ENCODE measurements around the gene XRCC4.
"Not testable (repeated sequence)": the region's sequence is repeated elsewhere in the genome, so short reads cannot be mapped to it uniquely, and the experiment has no call there.

The XRCC4 gene

DNA sequence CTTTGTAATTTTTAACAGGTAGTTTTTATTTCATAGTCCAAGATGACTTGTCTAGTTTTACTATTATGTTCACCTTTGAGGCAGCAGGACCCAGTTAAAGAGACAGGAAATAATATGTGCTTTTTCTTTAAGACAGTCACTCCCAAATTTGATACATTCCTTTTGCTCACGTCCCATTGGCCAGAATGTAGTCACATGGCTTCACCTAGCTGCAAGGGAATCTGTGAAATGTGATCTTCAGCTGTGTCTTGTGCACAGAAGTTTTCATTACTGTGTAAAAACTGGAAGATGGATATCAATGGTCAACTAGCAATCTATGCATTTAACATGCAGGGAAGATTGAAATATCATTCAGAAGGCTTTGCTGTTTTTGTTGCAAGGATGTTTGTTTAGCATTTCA is 41.1 kb downstream of the XRCC4 start:
- no peak for DNase-seq

DNA sequence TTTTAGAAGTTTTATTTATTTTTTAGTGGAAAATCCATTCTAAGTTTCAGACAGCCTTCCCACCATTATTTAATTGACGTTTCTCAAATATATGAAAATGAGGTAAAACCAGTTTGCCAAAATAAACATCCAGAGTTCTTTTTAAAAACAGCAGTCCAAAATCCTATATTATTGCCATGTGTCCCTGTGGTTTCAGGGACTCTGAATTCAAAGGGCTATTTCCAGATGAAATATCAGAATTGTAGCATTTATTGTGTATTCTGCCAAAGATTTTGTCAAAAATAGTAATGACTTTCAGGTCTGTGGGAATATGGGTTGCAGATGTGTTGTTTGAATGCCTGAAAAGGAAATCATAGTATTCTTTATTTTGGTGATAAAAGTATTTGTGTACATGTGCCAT is 41.6 kb downstream of the XRCC4 start:
- DNase-seq = no peak

DNA sequence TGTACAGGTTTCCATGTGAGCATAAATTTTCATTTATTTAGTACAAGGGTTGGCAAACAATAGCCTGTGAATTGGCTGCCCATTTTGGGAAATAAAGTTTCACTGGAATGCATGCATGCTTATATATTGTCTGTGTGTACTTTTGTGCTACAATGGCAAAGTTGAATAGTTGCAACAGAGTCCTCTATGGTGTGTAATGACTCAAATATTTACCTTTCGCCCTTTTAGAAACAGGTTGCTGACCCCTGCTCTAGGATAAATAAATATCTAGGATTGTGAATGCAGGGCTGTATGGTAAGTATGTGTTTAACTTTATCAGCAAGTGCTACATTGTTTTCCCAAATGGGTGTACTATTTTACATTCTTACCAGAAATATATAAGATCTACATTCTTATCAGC is 47.2 kb downstream of the XRCC4 start:
- no peak for DNase-seq

DNA sequence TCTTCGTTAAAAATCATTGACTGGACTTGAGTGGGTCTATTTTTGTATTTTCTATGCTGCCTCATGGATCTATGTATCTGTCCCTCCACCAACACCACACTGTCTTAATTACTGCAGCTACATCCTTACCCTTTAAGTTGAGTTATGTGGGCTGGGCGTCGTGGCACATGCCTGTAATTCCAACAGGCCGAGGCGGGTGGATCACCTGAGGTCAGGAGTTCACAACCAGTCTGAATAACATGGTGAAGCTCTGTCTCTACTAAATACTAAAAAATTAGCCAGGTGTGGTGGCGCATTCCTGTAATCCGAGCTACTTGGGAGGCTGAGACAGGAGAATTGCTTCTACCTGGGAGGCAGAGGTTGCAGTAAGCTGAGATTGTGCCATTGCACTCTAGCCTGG is 48.2 kb downstream of the XRCC4 start:
- no peak for DNase-seq

DNA sequence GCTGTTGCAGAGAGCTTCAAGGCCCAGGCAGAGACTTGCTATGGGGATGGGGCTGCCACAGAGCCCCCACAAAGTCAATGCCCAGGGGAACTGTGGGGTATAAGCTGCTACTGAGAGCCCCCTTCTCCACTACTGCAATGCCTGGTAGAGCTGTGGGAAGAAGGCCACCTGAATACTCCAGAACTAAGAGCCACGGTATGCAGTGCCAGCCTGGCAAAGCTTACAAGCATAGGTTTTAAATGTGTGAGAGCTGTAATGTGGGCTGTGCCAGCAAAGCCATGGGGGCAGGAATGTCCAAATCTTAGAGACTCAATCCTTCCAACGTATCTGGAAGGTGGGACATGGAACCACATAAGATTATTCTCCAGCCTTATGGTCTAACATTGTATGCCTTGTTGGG is 49.2 kb downstream of the XRCC4 start:
- no peak for DNase-seq

DNA sequence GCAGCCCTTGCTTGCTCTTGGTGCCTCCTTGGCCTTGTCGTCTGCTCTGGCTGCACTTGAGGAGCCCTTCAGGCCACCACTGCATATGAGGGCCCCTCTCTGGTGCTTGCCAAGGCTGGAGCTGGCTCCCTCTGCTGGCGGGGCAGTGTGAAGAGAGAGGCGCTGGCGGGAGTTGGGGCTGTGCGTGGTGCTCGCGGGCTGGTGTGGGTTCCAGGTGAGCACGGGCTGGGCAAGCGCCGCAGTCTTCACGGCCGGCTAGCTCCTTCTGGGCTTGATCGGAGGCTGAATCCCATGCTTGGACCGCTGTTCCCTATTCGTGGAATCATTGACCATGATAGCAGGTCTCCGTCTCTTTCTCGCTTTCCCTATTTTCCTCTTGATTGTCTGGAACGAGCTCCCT is 56.5 kb downstream of the XRCC4 start:
- no peak for DNase-seq

DNA sequence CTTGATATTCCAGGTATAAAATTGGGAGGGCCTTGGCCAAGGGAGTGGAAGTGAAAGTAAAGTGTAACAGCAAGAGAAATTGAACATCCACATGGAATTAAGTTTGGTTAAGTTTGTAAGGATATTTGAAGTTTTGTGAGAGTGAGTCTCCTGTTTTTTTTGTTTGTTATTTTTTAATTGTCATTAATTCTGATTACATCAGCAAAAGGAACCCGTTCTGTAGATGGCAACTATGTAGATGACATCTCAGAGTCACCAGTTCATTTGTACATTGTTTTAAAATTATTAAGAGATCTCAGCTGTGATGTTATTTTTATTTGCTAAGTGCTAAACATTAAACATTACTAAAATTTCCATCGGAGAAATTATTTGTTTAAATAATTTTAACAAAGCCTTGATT is 65.2 kb downstream of the XRCC4 start:
- DNase-seq = no peak

DNA sequence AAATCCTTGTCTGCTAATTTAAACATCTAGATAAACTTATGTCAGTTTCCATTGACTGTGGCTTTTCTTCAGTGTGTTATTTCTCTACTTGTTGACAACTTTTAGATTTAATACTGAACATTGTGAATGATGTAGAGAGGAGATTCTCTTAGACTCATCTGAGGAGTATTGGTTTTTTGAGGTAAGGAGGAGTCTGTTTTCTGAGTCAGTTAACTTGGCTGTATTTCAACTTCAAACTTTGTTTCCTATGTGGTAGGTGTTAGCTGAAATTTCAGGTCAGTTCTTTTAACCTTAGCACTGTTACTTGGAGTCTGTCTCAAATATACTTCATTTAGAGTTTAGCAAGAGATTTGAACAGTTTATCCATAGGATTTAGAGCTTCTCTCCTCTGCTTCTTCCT is 67.9 kb downstream of the XRCC4 start:
- no peak for DNase-seq

DNA sequence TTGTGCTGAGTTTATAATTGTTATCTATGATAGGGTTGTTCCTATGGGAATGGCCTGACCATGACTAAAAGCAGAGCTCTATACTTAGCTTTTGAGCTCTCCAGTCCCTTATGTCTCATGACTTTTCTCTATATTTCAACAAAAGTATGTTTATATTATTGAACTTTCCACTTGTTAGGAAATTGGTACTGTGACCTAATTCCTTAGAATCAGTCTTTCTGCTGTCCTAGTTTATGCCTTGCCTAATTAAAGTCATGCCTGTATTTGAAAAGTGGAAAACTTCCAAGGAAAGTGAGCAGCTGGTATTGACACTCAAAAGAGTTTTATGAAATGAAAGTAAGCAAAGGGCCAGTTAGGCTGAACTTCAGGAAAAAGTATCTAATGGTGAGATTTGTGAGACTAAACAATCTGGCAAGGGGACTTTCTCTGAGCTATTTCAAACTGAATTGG is 68.6 kb downstream of the XRCC4 start:
- no peak for DNase-seq

DNA sequence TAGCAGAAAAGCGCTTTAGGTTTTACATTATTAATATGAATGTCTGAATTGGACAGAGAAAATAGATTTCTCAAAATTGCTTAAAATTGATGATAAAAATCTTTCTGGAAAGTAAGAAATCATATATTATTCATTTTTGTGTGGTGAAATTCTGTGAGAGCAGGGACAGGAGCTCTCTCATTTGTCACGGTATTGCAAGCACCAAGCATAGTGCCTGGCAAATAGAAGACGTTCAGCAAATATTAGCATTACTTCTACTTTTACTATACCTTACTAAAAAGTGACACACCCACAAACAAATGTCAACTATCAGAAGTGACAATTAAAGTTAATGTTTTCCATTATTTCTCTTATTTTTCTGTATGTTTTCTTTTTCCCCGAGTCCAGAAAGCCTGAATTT is 69.1 kb downstream of the XRCC4 start:
- DNase-seq = no peak

DNA sequence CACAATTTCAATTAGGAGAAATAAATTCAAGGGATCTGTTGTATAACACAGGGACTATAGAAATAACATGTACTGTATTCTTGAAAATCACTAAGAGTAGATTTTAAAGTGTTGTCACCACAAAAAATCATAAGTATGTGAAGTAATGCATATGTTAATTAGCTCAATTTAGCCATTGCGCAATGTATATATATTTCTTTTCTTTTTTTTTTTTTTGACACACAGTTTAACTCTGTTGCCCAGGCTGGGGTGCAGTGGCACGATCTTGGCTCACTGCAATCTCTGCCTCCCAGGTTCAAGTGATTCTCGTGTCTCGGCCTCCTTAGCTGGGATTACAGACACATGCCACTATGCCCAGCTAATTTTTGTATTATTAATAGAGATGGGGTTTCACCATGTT is 70.2 kb downstream of the XRCC4 start:
- DNase-seq = no peak

DNA sequence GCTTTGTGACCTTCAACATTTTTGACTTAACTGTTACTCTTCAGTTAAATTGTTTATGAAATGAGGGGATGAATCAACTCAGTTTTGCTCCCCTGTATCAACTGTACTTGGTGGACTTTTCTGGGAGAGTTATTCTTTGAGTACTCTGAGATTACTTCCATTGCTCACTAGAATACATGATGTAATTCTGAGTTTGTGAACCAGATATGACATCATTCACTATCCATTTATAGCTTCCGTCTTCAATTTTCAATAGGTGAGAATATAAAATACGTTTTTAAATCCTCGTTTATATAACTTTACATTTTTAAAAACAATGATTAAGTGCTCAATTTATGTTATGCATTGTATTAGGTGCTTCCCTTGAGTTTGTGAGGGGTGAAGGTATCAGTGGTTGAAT is 71.0 kb downstream of the XRCC4 start:
- no peak for DNase-seq

DNA sequence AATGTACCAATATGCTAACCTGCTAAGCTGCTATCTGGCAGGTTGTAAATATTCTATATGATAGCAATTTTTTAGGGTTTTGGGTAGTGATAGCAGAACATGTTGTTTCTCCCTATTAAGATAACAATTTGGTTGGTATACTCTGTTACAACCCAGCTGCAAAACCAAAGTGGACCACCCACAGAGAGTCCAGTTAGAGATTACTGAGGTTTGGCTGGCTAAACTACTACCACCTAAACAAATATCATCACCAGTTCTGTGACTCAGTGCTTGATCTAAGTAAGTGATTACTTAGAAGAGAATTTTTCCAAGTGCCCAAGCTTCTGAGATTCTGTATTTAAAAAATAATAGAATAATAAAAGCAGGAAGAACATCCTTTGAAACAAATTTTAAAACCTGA is 72.3 kb downstream of the XRCC4 start:
- DNase-seq = no peak

DNA sequence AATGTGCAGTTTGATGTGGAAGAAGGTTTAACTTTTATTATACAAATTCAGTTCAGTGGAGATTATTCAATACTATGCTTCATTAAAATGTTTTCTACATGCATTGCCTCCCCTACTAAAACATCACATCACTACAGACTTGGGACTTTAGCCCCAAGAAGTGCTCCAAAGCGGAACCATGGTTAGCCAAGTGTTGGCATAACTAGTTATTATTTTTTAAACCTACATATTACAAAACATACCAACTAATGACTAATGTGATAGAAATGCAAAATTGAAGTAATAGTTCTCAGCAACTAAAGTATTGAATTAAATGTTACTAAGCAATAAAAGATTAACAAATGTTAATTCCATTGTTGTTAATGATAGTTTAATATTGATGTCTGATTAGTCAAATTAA is 74.5 kb downstream of the XRCC4 start:
- no peak for DNase-seq

DNA sequence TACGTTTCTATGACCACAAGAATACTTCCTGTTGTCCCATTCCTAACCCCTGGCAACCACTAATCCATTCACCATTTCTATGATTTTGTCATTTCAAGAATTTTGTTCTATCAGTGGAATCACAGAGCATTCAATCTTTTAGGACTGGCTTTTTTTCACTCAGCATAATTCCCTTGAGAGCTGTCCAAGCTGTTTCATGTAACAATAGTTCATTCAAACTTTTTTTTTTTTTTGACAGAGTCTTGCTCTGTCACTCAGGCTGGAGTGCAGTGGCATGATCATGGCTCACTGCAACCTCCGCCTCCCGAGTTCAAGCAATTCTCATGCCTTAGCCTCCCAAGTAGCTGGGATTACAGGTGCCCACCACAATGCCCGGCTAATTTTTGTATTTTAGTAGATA is 75.6 kb downstream of the XRCC4 start:
- not testable (repeated sequence) for DNase-seq

DNA sequence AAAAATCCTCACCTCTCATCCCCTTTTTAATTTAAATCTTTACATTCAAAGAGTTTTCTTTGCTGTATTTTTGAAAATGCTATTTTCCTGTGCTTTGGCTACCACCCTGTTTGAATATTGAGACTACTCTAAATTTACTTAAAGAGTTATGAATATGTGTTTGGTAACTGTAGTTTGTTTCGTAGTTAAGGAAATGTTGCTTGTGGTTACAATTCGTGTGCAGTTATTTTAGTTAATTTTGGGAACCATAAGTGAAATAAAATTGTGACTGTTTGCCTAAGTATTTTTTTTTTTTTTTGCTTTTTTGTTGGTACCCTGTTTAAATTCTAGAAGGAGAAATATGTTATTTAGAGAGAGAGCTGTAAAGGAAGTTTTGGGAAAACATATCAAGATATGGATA is 78.7 kb downstream of the XRCC4 start:
- no peak for DNase-seq

DNA sequence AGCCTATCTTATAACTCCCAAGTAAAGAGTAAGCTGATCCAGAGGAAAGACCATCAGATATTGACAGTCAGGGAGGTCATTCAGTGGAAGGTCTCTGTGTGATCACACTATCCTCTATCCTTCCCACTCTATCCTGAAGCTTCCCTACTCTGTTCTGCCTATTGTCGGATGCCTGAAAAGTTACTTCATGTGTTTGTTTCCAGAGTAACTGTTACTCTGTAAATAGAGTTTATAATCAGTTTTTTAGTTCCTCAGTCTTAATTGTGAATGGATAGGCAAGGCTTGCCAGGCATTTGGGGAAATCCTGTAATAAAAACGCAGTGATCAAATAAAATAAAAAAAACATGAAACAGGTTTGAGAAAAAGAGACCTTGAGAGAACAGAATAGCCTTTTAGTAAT is 79.8 kb downstream of the XRCC4 start:
- DNase-seq = no peak

DNA sequence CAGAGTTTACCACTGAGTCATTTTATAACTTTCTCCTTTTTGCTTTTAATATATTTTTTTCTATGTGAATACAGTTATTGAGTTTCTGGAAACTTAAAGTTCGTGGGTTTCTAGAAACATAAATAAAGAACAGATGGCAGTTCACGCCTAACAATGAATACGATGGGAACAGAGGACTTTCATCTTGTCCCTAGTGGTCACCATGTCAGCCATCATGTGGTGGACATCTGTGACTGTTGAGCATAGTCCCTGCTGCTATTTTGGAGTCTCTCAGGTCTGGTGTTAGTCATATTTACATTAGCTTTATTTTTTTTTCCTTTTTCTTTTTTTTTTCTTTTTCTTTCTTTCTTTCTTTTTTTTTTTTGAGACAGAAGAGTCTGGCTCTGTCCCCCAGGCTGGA is 85.3 kb downstream of the XRCC4 start:
- DNase-seq = no peak

DNA sequence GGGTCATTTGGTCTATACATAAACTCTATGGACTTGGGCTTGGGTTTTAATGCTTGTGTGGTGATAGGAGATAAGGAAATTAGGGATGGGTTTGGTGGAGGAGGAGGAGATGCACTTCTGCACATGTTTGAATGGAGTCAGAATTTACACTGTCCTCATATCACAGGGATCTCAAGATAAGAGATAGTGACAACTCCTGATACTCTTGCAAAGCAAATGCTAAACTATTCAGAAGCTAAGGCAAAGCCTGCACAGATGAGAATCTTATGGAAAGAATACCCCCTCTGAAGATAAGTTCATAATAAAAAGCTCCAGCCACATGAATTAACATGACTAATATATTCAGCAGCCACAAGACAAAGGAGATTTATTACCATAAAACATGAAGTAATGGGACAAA is 90.2 kb downstream of the XRCC4 start:
- no peak for DNase-seq

DNA sequence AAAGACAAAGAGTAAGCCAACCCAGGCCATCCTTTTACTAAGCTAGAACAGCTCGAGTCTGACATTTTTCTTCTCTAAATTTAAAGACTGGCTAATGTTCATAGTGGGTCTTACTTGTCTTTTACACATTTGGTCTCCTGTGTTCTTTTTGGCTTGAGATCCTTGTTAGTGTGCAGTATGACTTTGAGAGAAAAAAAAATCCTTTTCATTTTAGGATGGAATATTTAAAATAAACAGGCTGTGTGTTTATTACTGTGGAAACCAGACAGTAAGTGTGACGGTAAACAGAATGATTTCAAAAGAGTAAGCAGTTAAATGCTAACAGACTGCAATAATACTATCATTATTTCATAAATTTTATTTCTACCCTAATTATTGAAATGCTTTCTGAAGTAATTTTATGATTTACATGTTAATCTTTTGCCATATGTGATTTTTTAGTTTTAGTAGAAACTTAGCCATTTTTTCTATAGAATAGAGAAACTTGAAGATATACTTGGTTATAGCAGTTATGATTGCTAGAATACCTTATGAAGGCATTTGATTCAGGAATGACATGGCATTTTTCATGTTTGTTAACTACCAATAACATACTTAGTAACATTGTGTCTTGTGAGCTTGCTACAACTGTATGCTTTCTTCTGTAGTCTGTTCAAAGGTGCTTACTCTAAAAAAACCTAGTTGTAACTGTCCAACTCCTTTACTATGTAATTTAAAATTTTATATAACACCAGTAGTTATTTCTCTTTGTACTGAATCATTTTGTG is 92.4 kb downstream of the XRCC4 start:
- no peak for DNase-seq

DNA sequence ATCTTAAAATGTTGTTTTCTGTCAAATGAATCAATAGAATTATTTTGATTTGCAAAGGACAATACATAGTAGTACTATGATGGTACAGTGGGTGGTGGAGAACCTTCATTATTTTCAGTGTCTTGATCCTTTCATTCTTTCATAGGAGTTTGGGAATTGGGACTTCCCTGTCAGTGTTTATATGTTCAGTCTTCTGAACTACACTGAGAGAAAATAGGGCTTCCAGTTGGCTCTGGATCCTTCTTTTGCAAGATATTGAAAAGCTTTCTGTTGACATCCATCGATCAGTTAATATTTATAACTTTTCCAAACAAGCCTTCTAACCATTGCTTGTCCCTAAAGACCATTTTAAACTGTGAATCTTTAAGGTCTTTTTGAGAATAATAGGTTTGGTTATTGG is 94.7 kb downstream of the XRCC4 start:
- DNase-seq = no peak

DNA sequence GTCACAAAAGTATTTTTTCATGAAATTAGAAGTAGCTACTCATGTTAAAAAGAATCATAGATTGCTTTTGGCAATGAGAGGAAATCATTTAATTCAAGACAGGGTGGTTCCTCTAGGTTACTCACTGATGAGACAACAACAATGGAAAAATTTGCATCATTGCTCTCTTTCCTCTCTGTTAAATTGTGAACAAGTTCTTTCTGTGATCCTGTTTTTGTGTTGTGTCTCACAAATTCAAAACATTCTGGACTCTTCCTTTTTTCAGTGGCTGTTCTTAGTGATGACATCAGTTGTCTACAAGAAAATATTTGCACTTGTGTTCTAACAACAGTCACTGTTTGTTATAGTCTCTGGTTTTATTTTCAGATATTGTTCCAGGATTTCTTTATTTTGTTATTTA is 95.3 kb downstream of the XRCC4 start:
- DNase-seq = no peak

DNA sequence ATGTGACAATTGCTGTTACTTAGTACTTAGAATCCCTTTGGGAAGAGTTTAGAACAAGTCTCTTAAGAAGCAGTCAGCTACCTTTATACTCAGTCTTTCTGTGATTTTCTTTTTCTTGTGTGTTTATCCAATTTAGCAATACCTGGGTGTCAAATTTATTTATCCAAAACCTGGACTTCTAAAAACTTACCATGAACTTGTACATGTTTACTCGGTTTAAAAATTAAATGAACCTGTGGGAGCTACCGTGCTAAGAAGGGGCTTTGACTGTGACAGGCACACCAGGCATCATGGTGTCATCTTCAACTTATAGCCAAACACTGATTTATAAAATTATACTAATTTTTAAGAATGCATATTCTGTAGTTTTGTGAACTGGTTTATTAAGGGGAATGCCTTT is 96.5 kb downstream of the XRCC4 start:
- DNase-seq = no peak

DNA sequence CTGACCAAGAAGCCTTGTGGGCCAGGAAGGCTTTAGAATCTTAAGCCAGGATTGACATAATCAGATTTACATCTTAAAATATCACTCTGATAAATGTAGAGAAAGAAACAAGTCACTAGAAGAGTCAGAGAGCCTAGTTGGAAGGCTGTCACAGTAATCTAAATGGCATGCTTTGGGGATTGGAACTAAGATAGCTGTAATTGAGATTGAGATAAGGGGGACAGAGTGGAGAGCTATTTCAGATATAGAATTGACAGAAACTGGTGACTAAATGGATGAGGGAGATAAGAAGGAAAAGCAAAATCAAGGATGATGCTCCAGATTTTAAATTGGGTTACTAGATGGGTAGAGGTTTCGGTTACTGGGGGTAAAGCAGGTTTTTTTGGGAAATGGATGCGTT is 100.5 kb downstream of the XRCC4 start:
- no peak for DNase-seq

DNA sequence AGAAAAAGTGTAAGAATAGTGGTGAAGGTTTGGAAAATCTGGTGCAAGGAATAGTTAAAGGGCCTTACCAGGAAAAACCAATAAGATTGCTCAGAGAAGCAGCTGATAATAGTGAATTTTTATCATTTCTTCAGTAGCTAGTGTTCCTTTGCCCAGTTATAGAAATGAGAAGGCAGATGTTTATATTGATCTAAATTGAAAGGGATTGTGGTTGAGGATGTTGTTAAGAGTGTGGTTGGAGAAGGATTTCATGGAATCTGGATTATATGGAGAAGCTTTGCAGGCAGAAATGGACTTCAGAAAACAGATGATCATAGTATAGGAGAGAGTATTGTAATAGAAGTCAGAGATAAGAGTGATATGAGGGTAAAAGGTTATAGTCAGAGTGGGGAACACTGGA is 102.6 kb downstream of the XRCC4 start:
- no peak for DNase-seq

DNA sequence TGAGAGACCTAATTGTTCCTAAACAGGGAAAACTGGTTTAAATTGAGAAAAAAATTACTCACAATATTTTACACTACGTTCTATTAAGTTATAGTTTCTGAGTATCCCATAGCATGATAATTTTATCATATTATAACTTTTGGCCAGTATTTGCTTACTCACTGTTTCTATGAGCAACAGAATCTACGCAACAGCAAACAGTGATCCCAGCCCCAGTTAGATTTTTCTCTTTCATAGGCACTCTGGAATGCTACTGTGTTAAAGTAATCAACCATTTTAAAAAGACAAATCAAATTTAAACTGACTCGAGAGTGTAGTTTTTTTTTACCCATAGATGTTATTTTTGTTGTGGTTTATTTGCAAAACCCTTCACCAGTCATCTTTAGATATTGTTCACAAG is 107.2 kb downstream of the XRCC4 start:
- DNase-seq = no peak

Measured in CD4-positive, alpha-beta T cell treated with Interleukin-6 for 4 hours (primary cell).